GM18526 (cell line): ENCODE data around the gene PCNX2.

Experiments used
- POLR2A ChIP-seq: IDR thresholded peaks from 3 replicates; pipeline ENCODE4 v1.6.1; 2011; ENCODE audit not compliant: insufficient read length; ENCODE audit errors: extremely low read depth

PCNX2 gene

DNA sequence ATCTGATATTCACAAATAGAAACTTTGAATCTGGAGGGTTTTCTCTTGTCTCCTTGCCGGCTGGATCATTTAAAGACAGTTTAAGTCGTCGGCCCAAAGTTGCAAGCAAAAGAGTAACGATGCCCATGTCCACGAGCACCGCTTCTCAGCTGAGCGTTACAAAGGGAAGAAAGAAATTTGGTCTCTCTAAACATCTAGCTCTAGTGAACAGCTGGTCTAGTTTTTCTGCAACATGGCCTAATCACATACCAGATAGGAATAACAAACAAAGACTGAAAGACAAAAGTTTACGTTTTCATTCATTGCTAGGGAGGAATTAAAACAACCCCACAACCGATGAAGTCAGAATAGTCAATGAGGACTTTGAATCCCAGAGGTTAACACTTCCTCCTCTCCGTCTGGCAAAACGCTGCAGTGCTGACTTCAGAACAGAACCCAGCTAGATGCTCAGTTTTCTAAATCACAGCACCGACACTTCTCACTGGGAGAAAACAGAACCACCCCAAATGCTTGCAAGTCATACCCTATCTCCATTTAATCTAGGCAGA lies 275.7 kb downstream of the PCNX2 start:
- no peak for TF ChIP-seq POLR2A

DNA sequence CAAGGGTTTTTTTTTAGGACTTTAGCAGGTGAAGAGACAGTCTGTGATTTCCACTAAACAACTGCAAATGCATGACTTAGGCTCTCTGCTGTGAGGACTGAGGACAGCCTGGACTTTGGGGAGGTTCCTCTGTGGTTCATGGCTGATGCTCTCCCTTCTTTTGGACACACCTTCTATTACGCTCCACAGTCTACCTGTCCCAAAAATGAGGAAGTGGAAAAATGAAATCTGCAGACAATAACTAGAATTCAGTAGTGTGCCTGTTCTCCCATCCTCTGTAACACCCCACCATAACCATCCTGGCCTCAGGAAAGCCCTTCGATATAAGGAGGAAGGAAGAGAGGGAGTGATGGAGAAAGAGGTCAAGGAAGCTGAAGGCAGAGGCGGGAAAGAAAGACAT lies 276.4 kb downstream of the PCNX2 start:
- no peak for TF ChIP-seq POLR2A

DNA sequence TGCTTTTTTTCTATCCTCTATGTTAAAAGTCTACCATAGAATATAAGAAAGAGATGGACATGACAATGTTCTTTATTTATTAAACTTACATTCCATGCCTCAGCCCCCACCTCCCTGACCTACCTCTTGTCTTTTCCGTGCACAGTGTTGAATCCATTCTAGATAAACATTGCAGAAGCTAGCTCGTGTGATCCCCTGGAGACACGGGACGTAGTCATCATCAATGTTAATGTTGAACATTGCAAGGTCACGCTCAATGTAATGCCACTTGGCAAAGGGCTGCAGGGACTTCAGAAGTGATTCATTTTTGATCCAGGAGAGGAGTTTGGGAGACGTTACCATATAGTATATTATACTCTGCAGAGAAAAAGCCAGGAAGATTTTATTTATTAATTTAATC lies 278.7 kb downstream of the PCNX2 start:
- no peak for TF ChIP-seq POLR2A

- no peak for TF ChIP-seq POLR2A
Observed at GRCh38 chr1:233015965-233016364, 279.6 kb downstream of the PCNX2 start.

- TF ChIP-seq POLR2A, result no peak
Observed at GRCh38 chr1:233012021-233012420, 283.5 kb downstream of the PCNX2 start.

DNA sequence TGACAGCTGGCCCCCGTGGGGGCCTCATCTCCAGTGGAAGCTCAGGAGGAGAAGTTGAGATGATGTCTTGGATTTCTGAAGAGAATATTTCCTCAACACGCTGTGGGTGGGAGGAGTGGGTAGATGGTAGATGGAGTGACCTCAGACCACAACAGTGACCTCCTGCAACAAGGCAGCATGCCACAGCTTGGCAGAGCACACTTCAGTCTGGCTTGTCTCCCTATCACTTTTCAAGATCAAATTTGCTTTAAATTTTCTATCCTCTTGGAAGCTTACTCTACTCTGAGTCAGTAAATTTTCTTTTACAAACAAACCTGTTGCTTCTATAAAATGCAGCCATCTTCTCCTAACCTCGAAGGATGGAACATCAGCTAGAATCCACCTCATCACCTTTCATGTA lies 285.4 kb downstream of the PCNX2 start:
- TF ChIP-seq POLR2A, result no peak

- TF ChIP-seq POLR2A, result no peak
Observed at GRCh38 chr1:233006541-233006973, 289.0 kb downstream of the PCNX2 start.

DNA sequence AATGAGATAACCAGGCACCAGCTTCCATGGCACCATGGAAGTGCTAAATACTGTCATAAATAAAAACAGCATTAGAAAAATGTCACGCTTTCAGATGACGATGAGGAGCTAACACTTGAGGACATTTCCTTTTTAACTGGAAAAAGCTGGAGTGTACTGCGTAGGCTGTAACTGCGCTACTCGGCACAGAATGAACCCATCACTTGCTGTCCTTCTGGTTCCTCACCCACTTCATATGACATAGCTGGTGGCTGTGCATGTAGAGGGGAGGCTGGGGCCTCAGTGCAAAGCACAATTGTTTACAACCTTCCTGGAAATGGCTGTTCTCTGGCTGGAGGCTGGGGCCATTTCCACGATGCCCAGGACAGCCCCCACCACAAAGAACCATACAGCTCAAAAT lies 289.4 kb downstream of the PCNX2 start:
- TF ChIP-seq POLR2A, result no peak

GRCh38 chr1:233005703-233006102 lies 289.8 kb downstream of the PCNX2 start:
- TF ChIP-seq POLR2A, result no peak

GRCh38 chr1:233005156-233005555 lies 290.4 kb downstream of the PCNX2 start:
- no peak for TF ChIP-seq POLR2A

GRCh38 chr1:233004451-233004850 lies 291.1 kb downstream of the PCNX2 start:
- TF ChIP-seq POLR2A, result no peak

DNA sequence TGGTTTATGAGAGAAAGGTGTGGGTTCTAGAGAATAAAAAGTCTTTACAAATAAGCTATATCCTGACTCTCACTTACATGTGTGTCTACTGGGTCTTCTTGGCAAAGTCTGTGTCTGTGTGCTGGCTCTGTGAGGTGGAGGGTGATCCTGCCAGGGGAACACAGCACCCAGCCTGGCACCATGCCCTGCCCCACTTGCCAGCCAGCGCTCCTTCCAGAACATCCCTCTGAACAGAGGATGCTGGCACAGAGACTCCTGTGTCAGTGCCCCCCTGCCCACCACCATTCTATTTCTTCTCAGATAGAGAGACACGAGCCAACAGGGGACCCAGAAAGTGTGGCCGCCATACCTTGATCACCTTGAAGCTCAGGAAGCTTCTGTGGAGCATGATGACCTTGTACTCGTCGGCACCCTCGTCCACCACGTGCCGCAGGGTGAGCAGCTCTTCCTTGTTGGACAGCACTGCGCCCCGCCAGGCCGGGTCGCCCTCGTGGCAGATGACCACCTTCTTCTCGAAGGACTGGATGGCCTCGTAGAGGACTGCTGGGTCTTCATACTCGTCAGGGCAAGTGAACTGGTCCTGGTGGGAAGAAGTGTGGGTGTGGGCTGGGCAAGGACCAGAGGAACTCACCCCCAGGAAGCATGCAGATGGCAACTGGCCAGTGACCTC lies 295.4 kb downstream of the PCNX2 start:
- no peak for TF ChIP-seq POLR2A

DNA sequence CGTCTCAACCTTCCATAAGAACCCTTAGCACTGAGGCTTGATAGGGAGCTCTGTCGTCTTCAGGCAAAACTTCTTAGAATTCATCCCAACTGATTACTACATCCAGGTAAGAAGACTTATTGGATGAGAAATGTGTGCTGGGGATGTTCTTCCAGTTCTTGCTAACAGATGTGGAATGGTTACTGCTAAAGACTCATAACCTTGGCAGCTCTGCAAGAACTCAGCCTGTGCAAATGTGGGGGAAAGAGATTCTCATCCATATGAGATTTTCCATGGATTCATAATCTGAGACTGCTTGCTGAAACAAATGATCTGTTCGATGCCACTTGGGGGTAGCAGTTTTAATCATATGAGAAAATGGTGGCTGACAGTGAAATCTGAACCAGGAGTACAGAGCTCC lies 296.9 kb downstream of the PCNX2 start:
- no peak for TF ChIP-seq POLR2A

DNA sequence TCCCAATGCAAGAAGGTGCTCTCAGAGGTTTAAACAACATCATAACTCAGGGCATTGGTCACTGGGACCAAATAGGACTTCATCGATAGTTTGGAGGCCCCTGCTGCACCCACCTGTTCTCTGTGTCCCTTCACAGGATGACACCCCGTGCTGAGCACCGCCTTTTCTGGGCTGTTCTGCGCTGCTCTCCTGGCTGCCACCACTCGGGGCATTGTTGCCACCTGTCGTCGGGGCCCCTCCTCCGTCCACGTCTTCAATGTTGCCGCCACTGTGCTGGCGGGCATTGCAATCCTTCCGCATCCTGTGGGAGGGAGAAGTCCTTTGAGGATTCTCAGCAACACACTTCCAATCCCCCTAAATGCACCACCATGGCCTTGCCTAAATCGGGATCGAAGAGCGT lies 297.4 kb downstream of the PCNX2 start:
- TF ChIP-seq POLR2A, result no peak

GRCh38 chr1:232996143-232996542 lies 299.4 kb downstream of the PCNX2 start:
- no peak for TF ChIP-seq POLR2A

DNA sequence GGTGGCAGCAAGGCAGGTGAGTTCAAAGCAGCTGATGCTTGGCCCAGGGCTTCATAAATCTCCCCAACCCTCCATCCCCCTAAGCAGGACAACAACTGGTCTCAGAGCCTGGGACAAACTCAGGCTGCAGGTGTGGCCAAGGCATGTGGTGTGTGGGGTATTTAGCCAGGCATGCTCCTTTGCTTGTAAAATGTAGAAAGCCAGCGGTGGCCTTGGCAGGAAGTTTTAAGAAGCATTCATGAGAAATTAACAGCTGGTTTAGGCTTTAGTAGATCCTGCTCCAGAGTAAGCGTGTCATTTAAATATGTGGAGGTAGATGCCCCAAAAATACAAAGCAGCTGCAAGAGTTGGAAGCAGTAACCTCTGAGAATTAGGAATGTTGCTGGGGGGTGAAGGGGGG lies 300.3 kb downstream of the PCNX2 start:
- TF ChIP-seq POLR2A, result no peak

DNA sequence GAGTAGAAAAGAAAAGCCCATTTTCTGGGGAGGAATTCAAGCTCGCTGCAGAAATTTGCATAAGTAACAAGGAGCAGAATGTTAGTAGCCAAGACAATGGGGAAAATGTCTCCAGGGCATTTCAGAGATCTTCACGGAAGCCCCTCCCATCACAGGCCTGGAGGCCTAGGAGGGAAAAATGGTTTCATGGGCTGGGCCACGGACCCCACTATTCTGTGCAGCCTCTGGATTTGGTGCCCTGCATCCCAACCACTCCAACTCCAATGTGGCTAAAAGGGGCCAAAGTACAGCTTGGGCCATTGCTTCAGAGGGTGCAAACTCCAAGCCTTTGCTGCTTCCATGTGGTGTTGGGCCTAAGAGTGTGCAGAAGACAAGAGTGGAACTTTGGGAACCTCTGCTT lies 302.0 kb downstream of the PCNX2 start:
- no peak for TF ChIP-seq POLR2A
